B cell (primary cell): ENCODE data around the gene AMN1.

ENCODE experiments used
- CTCF ChIP-seq: fragments of 200-600 bp; IDR thresholded peaks from one replicate; pipeline ENCODE4 v1.8.0; 2022; ENCODE audit warnings: antibody characterized with exemption, mild to moderate bottlenecking
- EZH2 ChIP-seq: IDR thresholded peaks from 2 replicates; pipeline ENCODE4 v1.6.1; 2012; ENCODE audit warnings: borderline replicate concordance, low read depth, mild to moderate bottlenecking, moderate library complexity, low read length; ENCODE audit not compliant: insufficient read depth, poor library complexity, severe bottlenecking

- TF ChIP-seq CTCF (no peak), EZH2 (no peak)
Observed at GRCh38 chr12:31728289-31728916, 418 bp downstream of the AMN1 start.
